NOMO-1 (cell line): ENCODE results near the gene QPCTL.
A peak's percentile ranks its signal among the peaks of the same experiment; 100 is the strongest.
"Not testable (repeated sequence)": the region's sequence is repeated elsewhere in the genome, so short reads cannot be mapped to it uniquely, and the experiment has no call there.

Source experiments
- DNase-seq, 2 experiments: peaks; one replicate each; lab custom pipeline; 2025; ENCODE audit not compliant: unreplicated experiment in 2 of 2; lab: John Stamatoyannopoulos, UW

The QPCTL gene

GRCh38 chr19:45674946-45675345, 17.5 kb upstream of the QPCTL start:
- no peak for DNase-seq

GRCh38 chr19:45676851-45677263, 15.6 kb upstream of the QPCTL start:
- no peak for DNase-seq

DNA sequence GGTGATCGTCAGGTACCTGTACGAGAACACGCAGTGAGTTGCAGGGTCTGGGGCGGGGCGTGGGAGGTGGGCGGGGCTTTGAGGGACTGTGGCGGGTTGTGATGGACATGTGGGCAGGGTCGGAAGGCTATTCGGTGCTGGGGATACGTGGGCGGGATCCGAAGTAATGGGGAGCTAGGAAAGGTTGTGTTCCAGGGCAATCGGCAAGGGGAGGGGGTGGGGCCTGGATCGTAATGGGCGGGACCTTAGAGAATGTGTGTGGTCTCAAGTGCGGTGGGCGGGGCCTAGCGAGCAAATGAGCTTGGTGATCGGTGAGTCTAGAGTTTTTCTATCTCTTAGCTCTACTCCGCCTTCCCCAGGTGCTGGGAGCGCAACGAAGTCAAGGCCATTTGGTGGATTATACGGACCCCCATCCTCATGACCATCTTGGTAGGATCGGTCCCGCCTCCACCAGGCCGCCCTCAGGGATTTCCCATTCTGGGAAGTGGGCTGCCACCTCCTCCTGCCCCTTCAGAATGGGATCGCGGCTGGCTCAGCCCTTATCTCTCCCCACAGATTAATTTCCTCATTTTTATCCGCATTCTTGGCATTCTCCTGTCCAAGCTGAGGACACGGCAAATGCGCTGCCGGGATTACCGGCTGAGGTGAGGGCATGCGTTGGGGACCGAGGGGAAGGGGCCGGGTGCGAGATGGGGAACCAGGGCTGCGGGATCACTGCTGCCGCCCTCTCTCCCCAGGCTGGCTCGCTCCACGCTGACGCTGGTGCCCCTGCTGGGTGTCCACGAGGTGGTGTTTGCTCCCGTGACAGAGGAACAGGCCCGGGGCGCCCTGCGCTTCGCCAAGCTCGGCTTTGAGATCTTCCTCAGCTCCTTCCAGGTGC, 14.9 kb upstream of the QPCTL start:
- DNase-seq: no peak

GRCh38 chr19:45681391-45682015, 11.0 kb upstream of the QPCTL start:
- DNase-seq: peak; percentile 82 to 87

GRCh38 chr19:45682117-45682516, 10.3 kb upstream of the QPCTL start:
- DNase-seq: no peak

DNA sequence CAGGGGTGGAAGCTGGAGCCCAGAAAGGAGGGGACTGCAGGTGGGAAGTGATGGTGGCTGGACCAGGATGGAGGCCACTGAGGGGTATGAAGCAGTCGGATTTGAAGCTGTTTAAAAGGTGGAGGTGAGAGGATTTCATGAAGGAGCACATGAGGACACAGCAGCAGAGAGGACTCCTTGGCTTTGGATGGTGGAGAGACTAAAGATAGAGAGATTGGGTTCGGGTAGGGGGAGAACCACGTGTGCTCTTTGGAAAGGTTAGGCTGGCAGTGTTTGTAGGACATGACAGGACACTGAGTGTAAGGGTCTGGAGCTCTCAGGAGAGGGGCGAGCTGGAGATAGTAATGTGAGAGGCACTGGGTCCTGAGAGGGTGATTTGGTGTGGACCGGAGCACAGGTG, 9.6 kb upstream of the QPCTL start:
- no peak for DNase-seq

- not testable (repeated sequence) for DNase-seq
Measured at GRCh38 chr19:45685045-45685444, 7.4 kb upstream of the QPCTL start.

- no peak for DNase-seq
Measured at GRCh38 chr19:45687599-45687998, 4.9 kb upstream of the QPCTL start.

GRCh38 chr19:45691516-45692186, 815 bp upstream of the QPCTL start, which contains the start of gene SNRPD2:
Gene SNRPD2, minus strand, starts transcription at chr19:45691953. Its CDS starts 65 bp downstream, at chr19:45691888.
- DNase-seq: peak; percentile 87 to 94

DNA sequence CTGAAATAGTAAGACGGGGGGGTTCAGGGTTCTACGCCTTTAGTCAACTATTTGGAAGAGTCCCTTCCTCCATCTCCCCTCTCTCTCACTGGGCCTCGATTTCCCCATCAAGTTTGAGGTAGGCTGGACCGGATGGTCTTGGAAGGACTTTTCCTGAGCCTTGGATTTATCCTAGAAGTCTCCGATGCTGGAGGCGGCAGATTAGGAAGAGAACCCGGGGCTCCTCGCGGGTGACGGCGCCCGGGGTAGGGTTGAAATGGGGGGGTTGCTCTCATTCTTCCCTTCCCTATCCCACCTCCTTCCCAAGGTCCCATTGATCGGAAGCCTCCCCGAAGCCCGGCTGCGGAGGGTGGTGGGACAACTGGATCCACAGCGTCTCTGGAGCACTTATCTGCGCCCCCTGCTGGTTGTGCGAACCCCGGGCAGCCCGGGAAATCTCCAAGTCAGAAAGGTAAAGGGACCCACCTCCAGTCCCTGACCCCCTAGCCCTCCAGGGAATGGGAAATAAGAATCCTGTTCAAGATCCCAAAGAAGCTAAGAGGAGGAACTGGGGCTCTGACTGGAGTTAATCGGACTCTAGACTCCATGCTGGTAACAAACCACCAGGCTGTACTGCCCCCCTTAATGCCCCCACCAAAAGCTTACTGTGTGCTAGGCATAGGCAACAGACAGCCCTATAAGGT, 781 bp downstream of the QPCTL start:
- DNase-seq: peak; percentile 30 to 33

DNA sequence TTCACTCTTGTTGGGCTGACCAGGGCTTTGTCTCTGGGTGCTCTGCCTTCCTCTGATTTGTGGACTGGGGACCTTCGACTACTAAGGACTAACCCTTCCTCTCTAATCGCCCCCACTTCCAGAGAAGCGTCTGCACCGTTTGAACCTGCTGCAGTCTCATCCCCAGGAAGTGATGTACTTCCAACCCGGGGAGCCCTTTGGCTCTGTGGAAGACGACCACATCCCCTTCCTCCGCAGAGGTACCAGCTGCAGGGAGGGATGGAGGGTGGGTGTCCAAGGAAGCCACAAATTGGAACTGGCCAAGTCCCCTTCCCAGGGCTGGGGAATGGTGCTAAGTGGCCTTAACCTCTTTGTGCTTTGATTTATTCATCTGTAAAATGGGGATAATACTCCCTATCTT, 9.2 kb downstream of the QPCTL start:
- DNase-seq: no peak

DNA sequence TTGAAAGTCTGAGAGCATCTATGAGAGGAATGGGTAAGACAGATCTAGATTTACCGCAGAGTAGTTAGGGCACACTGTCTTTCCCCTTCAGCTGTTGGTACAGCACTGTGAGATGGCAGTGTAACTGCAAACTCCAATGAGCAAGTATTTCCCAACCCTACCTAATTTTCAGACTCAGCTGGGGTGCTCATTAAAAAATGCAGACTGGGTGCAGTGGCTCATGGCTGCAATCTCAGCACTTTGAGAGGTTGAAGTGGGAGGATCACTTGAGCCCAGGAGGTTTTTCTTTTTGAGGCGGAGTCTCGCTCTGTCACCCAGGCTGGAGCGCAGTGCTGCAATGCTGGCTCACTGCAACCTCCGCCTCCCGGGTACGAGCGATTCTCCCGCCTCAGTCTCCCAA, 12.6 kb downstream of the QPCTL start:
- DNase-seq: no peak

GRCh38 chr19:45705710-45706415, 13.4 kb downstream of the QPCTL start:
- no peak for DNase-seq

GRCh38 chr19:45710356-45711130, 18.1 kb downstream of the QPCTL start:
- DNase-seq: no peak

- DNase-seq: no peak
Measured at GRCh38 chr19:45711851-45712698, 19.6 kb downstream of the QPCTL start.

DNA sequence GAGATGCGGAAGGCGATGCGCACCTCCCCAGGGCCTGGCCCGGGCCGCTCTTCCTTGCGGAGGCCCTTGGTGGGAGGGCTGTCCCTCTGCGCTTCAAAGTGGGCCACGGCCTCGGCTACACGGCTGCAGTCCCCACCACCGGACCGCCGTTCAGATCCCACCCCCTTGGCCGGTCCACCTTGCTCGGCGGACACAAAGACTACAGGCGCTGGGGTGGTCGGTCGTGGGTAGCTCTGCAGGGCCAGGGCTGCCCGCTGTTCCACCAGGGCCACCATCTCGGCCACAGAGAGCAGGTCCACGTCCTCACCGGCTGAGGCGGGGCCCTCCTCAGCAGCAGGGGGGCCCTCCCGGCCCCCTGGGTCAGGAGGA, 20.2 kb downstream of the QPCTL start:
- DNase-seq: no peak

DNA sequence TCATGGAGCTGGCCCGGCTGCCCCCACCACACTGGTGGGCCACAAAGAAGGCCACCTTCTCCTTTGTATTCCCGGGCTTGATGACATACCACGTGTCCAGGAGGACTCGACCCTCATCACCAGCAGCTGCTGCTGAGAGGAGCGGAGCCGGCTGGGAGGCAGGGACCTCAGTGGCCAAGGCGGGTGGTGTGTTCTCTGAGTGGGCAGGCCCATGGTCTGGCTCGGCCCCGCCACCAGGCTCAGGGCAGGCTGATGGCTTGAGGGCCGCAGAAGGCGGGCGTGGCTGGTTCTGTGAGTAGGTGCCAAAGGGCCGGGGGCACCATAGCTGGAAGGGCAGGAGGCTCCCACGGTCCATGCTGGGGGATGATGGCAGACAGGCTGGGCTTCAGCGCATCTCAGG, 20.7 kb downstream of the QPCTL start:
- no peak for DNase-seq

DNA sequence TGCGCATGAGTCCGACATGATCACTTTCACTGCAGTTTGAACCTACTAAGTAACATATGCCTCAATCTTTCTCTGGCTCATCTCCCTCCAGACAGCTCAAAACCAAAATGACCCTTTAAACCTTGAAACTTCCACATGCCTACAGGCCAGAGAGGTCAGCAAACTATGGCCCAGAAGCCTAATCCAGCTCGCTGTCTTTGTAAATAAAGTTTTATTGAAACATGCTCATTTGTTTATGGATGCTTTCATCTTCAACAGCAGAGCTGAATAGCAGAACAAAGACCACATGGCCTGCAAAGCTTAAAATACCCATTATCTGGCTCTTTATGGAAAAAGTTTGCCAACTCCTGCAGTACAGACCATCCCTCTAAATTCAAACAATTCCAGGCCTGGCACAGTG, 22.7 kb downstream of the QPCTL start:
- no peak for DNase-seq
